H1 (cell line): ENCODE results near the gene CLDN2. TPM values are rescaled to one million over a fixed set of nuclear protein-coding genes. Genes with fewer than 3 reads are reported as not detected.

Experiments used
- CTCF ChIA-PET: fragments of 300-600 bp; sonication (Branson Sonifier 250); formaldehyde crosslinking; loops from one replicate; lab custom pipeline; 2021; ENCODE audit not compliant: partially characterized antibody; lab: Charles Lee
- POLR2A ChIA-PET: fragments of 300-600 bp; sonication (Branson Sonifier 250); formaldehyde crosslinking; loops from one replicate; lab custom pipeline; 2021; ENCODE audit warnings: inconsistent platforms; ENCODE audit not compliant: partially characterized antibody; lab: Charles Lee
- DNase-seq, 2 experiments: peaks; one replicate each; pipeline versions ENCODE4 v3.0.0 to v3.0.0-alpha.2; 2010 to 2022; ENCODE audit warnings: low spot score in 2 of 2, low read depth in 1 of 2, mixed read lengths in 1 of 2
- FAIRE-seq: peaks from 2 replicates; lab custom pipeline; 2011; peaks lifted over from hg19 to GRCh38; lab: Jason Lieb, UNC
- H2AFZ ChIP-seq: 2 replicates; pipeline ENCODE4 v1.8.1; 2012; ENCODE audit warnings: low read length, inconsistent platforms
- H2AK5ac ChIP-seq: 2 replicates; pipeline ENCODE4 v1.6.1; 2013; ENCODE audit warnings: low read depth, low read length
- H2BK120ac ChIP-seq: replicated peaks from 2 replicates; pipeline ENCODE3; 2013; ENCODE audit warnings: low read depth, low read length, inconsistent platforms
- H2BK12ac ChIP-seq: 2 replicates; pipeline ENCODE4 v1.6.1; 2013; ENCODE audit warnings: low read depth, low read length
- H2BK15ac ChIP-seq: 2 replicates; pipeline ENCODE4 v1.6.1; 2013; ENCODE audit warnings: low read length
- H2BK20ac ChIP-seq: 2 replicates; pipeline ENCODE4 v1.6.1; 2013; ENCODE audit warnings: low read length
- H2BK5ac ChIP-seq: 2 replicates; pipeline ENCODE4 v1.6.1; 2013; ENCODE audit warnings: low read depth, low read length
- H3K14ac ChIP-seq: 2 replicates; pipeline ENCODE4 v1.6.1; 2013; ENCODE audit warnings: inconsistent platforms; ENCODE audit not compliant: insufficient read length
- H3K18ac ChIP-seq: 2 replicates; pipeline ENCODE4 v1.6.1; 2013; ENCODE audit warnings: low read length; ENCODE audit errors: extremely low read depth
- H3K23ac ChIP-seq: 2 replicates; pipeline ENCODE4 v1.6.1; 2013; ENCODE audit warnings: inconsistent platforms; ENCODE audit not compliant: insufficient read length
- H3K23me2 ChIP-seq: 2 replicates; pipeline ENCODE4 v1.6.1; 2013; ENCODE audit warnings: low read depth, low read length
- H3K27ac ChIP-seq: 2 replicates; pipeline ENCODE4 v1.6.1; 2011; ENCODE audit warnings: low read depth, low read length, inconsistent platforms
- H3K27me3 ChIP-seq, 4 experiments: replicated peaks in 1 of 4; 1 replicate in 1 of 4; 2 replicates in 3 of 4; pipeline versions ENCODE4 v1.6.1 to v1.8.1; 2011 to 2013; ENCODE audit warnings: low read length in 3 of 4, mild to moderate bottlenecking in 3 of 4, inconsistent platforms in 2 of 4, mixed read lengths in 2 of 4, moderate library complexity in 1 of 4; ENCODE audit not compliant: control insufficient read depth in 3 of 4, insufficient read depth in 3 of 4; ENCODE audit errors: extremely low read depth in 1 of 4
- H3K36me3 ChIP-seq, 4 experiments: 2 replicates each; pipeline versions ENCODE4 v1.6.1 to v1.8.1; 2011 to 2013; ENCODE audit warnings: mild to moderate bottlenecking in 4 of 4, low read length in 3 of 4, moderate library complexity in 2 of 4, control low read depth in 1 of 4, inconsistent platforms in 1 of 4; ENCODE audit not compliant: insufficient read depth in 4 of 4, control insufficient read depth in 2 of 4
- H3K4ac ChIP-seq: replicated peaks from 2 replicates; pipeline ENCODE3; 2013; ENCODE audit warnings: low read length, low read depth, mixed read lengths, inconsistent platforms; ENCODE audit not compliant: insufficient read length
- H3K4me1 ChIP-seq, 4 experiments: replicated peaks in 1 of 4; 1 replicate in 1 of 4; 2 replicates in 3 of 4; pipeline versions ENCODE4 v1.6.1 to v1.8.1; 2011 to 2013; ENCODE audit warnings: low read length in 3 of 4, inconsistent platforms in 2 of 4, mixed read lengths in 1 of 4; ENCODE audit not compliant: insufficient read depth in 4 of 4, control insufficient read depth in 3 of 4
- H3K4me2 ChIP-seq, 2 experiments: 2 replicates each; pipeline versions ENCODE4 v1.6.1 to v1.8.1; 2011 to 2013; ENCODE audit warnings: low read depth in 2 of 2, low read length in 2 of 2, control low read depth in 1 of 2, inconsistent platforms in 1 of 2, mild to moderate bottlenecking in 1 of 2; ENCODE audit not compliant: insufficient read depth in 1 of 2
- H3K4me3 ChIP-seq, 4 experiments: fragments of 200-600, 300-600 bp in 1 of 4; sonication (generic), shearing (Covaris generic), sonication (Bioruptor Twin) in 1 of 4; 2 replicates each; pipeline versions ENCODE4 v1.5.1 to v1.8.1; 2011 to 2016; ENCODE audit warnings: low read length in 4 of 4, low read depth in 3 of 4, control low read depth in 2 of 4, inconsistent platforms in 2 of 4, mild to moderate bottlenecking in 2 of 4, mixed read lengths in 1 of 4, moderate library complexity in 1 of 4; ENCODE audit not compliant: insufficient read depth in 2 of 4; ENCODE audit errors: extremely low read depth in 1 of 4
- H3K56ac ChIP-seq: replicated peaks from 2 replicates; pipeline ENCODE3; 2013; ENCODE audit warnings: low read depth, mild to moderate bottlenecking, mixed read lengths, low read length, inconsistent platforms; ENCODE audit not compliant: insufficient read length
- H3K79me1 ChIP-seq: 2 replicates; pipeline ENCODE4 v1.6.1; 2013; ENCODE audit warnings: low read depth, low read length, control low read depth
- H3K79me2 ChIP-seq, 2 experiments: 2 replicates each; pipeline versions ENCODE4 v1.6.1 to v1.8.1; 2012 to 2013; ENCODE audit warnings: low read length in 2 of 2, mild to moderate bottlenecking in 2 of 2, inconsistent platforms in 1 of 2; ENCODE audit not compliant: insufficient read depth in 2 of 2, control insufficient read depth in 1 of 2
- H3K9ac ChIP-seq, 4 experiments: replicated peaks in 1 of 4; 1 replicate in 1 of 4; 2 replicates in 3 of 4; pipeline versions ENCODE4 v1.6.1 to v1.8.1; 2011 to 2013; ENCODE audit warnings: low read depth in 3 of 4, low read length in 3 of 4, control low read depth in 2 of 4, mild to moderate bottlenecking in 2 of 4, moderate library complexity in 2 of 4, inconsistent platforms in 1 of 4; ENCODE audit errors: extremely low read depth in 1 of 4
- H3K9me3 ChIP-seq, 2 experiments: 2 replicates each; pipeline versions ENCODE4 v1.6.1 to v1.8.1; 2012 to 2013; ENCODE audit warnings: mild to moderate bottlenecking in 2 of 2, moderate library complexity in 2 of 2, control low read depth in 1 of 2, inconsistent platforms in 1 of 2, low read depth in 1 of 2, low read length in 1 of 2, mixed read lengths in 1 of 2; ENCODE audit not compliant: insufficient read depth in 2 of 2
- H4K20me1 ChIP-seq, 2 experiments: replicated peaks in 1 of 2; 2 replicates each; pipeline versions ENCODE3 to v1.8.1; 2011 to 2013; ENCODE audit warnings: inconsistent platforms in 2 of 2, low read length in 2 of 2, mild to moderate bottlenecking in 1 of 2; ENCODE audit not compliant: insufficient read depth in 2 of 2, control insufficient read depth in 1 of 2
- H4K5ac ChIP-seq: 2 replicates; pipeline ENCODE4 v1.6.1; 2013; ENCODE audit warnings: low read length, low read depth, mixed read lengths, inconsistent platforms; ENCODE audit not compliant: insufficient read length
- H4K8ac ChIP-seq: 2 replicates; pipeline ENCODE4 v1.8.0; 2013; ENCODE audit warnings: mild to moderate bottlenecking, moderate library complexity, low read length, inconsistent platforms; ENCODE audit not compliant: insufficient read depth; ENCODE audit errors: extremely low read depth
- H4K91ac ChIP-seq: replicated peaks from 2 replicates; pipeline ENCODE3; 2013; ENCODE audit warnings: low read length, mixed read lengths, inconsistent platforms; ENCODE audit not compliant: insufficient read length
- CEBPB ChIP-seq: IDR thresholded peaks from 2 replicates; pipeline ENCODE4 v1.6.1; 2012; ENCODE audit warnings: low read depth, low read length
- JUND ChIP-seq: IDR thresholded peaks from 2 replicates; pipeline ENCODE4 v1.6.1; 2011; ENCODE audit warnings: mild to moderate bottlenecking, improper control_type of control experiment, low read length
- POU5F1 ChIP-seq: IDR thresholded peaks from 2 replicates; pipeline ENCODE4 v1.6.1; 2011; ENCODE audit warnings: low read depth, mild to moderate bottlenecking, low read length, moderate library complexity
- WGBS, 2 experiments: shearing (Covaris generic) in 1 of 2; methylation state at CpG; one replicate each; pipeline versions ENCODE4 v1.1.6 to v1.1.7; 2013 to 2015; ENCODE audit warnings: low lambda C conversion rate in 2 of 2, mixed read lengths in 2 of 2, inconsistent platforms in 1 of 2, low coverage in 1 of 2, missing lambda C conversion rate in 1 of 2; ENCODE audit not compliant: insufficient replicate concordance in 2 of 2, insufficient coverage in 1 of 2, insufficient read length in 1 of 2; ENCODE audit errors: extremely low coverage in 1 of 2, missing lambda C conversion rate in 1 of 2; 5-methylcytosine and 5-hydroxymethylcytosine counted together
- polyA plus RNA-seq, 7 experiments: library from polyadenylated mRNA; depleted of rRNA in 3 of 7; stranded (reverse) in 5 of 7; unstranded in 2 of 7; fragments of >200 nt in 5 of 7; fragments of 200-250 nt in 2 of 7; gene quantifications; 1 replicate in 5 of 7; 2 replicates in 1 of 7; 4 replicates in 1 of 7; pipeline versions ENCODE4 v1.2.1 to v1.2.3, GENCODE V29; 2011 to 2013; ENCODE audit warnings: missing spikeins in 2 of 7, mixed read lengths in 2 of 7
- total RNA-seq: library from RNA; stranded (reverse); fragmentation: NEBNext Ultra II Directional; extraction: Animal tissue kit (Norgen Biotek cat#: 25700); gene quantifications from 2 replicates; pipeline ENCODE4 v1.2.1, GENCODE V29; 2021

CLDN2 gene
- total and polyA plus RNA-seq, 2 of the 8 experiments (the other 6 are each of a cell fraction or from before 2014, with no cell fraction given): 0.02 TPM; not detected in 1

- no peaks in the 10 kb centered on the region for H3K9me3 ChIP-seq
- H3K4me2 ChIP-seq: no peak overlapping the region
- H3K27me3 ChIP-seq: no peaks in the 10 kb centered on the region
- H2AFZ ChIP-seq: no peak overlapping the region
- FAIRE-seq (no peak), DNase-seq (no peak)
- no peak overlapping the region for H2BK120ac ChIP-seq
- no peak overlapping the region for H2BK15ac ChIP-seq
- no peak overlapping the region for H2BK20ac ChIP-seq
- H3K27ac ChIP-seq: no peak overlapping the region
- no peak overlapping the region for H3K9ac ChIP-seq
- H3K79me1 ChIP-seq: no peaks in the 10 kb centered on the region
- no peak overlapping the region for H3K14ac ChIP-seq
- H3K56ac ChIP-seq: no peak overlapping the region
- no peak overlapping the region for H3K4ac ChIP-seq
- H4K5ac ChIP-seq: no peak overlapping the region
- H3K18ac ChIP-seq: no peak overlapping the region
- peak; percentile 70 for TF ChIP-seq CEBPB
- TF ChIP-seq POU5F1: no peak
- TF ChIP-seq JUND: no peak
- no peak overlapping the region for H2AK5ac ChIP-seq
- H2BK12ac ChIP-seq: no peak overlapping the region
- no peaks in the 10 kb centered on the region for H3K36me3 ChIP-seq
- no peak overlapping the region for H2BK5ac ChIP-seq
- no peaks in the 10 kb centered on the region for H4K20me1 ChIP-seq
- no peak overlapping the region for H4K8ac ChIP-seq
- H4K91ac ChIP-seq: no peak overlapping the region
- H3K4me3 ChIP-seq: no peak overlapping the region
- ChIA-PET POLR2A (no interaction called here), CTCF (interaction anchor here (0.6 to 2.2 kb wide), 6 partner anchors 22 to 58 kb away, joined by 3 to 13 read pairs (median 7); no protein-coding TSS in a partner anchor)
- no peak overlapping the region for H3K23ac ChIP-seq
- no peaks in the 10 kb centered on the region for H3K4me1 ChIP-seq
- WGBS, 2 experiments: 94% methylated on average over 6 of the region's 6 CpGs; no CpG with 5 or more reads in 1 of the 2 experiments
- no peaks in the 10 kb centered on the region for H3K23me2 ChIP-seq
- no peaks in the 10 kb centered on the region for H3K79me2 ChIP-seq
Observed at GRCh38 chrX:106951230-106951629, 31.0 kb downstream of the CLDN2 start.
